ENCODE data around the gene NAPSA.

DNA sequence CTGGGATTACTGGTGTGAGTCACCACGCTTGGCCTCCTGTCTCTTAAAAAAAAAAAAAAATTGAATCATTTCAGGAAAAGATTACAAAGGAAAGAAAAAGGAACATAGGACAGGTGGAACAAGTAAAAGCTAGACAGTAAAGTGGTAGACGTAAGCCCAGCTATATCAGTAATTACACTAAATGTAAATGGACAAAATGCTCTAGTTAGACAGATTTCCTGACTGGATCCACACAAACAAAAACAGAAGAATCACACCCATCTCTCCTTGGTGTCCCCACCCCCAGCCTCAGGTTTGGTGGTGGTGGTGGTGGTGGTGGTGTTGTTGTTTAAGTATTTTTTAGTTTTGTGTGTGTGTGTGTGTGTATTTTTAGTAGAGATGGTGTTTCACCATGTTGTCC is 47.0 kb upstream of the NAPSA start:
- no peak for TF ChIP-seq CTCF (IDR thresholded peaks at IDR 0.05; ENCODE audit: low read length)
- TF ChIP-seq EZH2 (IDR thresholded peaks at IDR 0.05; ENCODE audit: borderline replicate concordance, low read length), result no peak

Measured in OCI-LY1 (cell line).